BLaER1 (cell line): ENCODE results near the gene RIPPLY1.
A peak's percentile ranks its signal among the peaks of the same experiment; 100 is the strongest.
"Not testable (repeated sequence)": the region's sequence is repeated elsewhere in the genome, so short reads cannot be mapped to it uniquely, and the experiment has no call there.

ENCODE experiments used
- H3K27ac ChIP-seq: shearing (Covaris generic); formaldehyde crosslinking; 2 replicates; pipeline ENCODE4 v1.8.1; 2022
- H3K27me3 ChIP-seq: shearing (Covaris generic); formaldehyde crosslinking; 2 replicates; pipeline ENCODE4 v1.8.1; 2022
- H3K36me3 ChIP-seq: shearing (Covaris generic); formaldehyde crosslinking; 2 replicates; pipeline ENCODE4 v1.8.1; 2022
- H3K4me1 ChIP-seq: shearing (Covaris generic); formaldehyde crosslinking; 2 replicates; pipeline ENCODE4 v1.8.1; 2022
- H3K4me2 ChIP-seq: shearing (Covaris generic); formaldehyde crosslinking; 2 replicates; pipeline ENCODE4 v1.8.1; 2022
- H3K4me3 ChIP-seq: shearing (Covaris generic); formaldehyde crosslinking; 2 replicates; pipeline ENCODE4 v1.8.1; 2022
- H3K9ac ChIP-seq: shearing (Covaris generic); formaldehyde crosslinking; 2 replicates; pipeline ENCODE4 v1.8.1; 2022
- H3K9me3 ChIP-seq: shearing (Covaris generic); formaldehyde crosslinking; 2 replicates; pipeline ENCODE4 v1.8.1; 2022
- H4K20me1 ChIP-seq: shearing (Covaris generic); formaldehyde crosslinking; 2 replicates; pipeline ENCODE4 v1.8.1; 2022
- Cebpa-rat ChIP-seq: shearing (Covaris generic); IDR thresholded peaks from 2 replicates; pipeline ENCODE4 v1.8.1; 2022

The RIPPLY1 gene

DNA sequence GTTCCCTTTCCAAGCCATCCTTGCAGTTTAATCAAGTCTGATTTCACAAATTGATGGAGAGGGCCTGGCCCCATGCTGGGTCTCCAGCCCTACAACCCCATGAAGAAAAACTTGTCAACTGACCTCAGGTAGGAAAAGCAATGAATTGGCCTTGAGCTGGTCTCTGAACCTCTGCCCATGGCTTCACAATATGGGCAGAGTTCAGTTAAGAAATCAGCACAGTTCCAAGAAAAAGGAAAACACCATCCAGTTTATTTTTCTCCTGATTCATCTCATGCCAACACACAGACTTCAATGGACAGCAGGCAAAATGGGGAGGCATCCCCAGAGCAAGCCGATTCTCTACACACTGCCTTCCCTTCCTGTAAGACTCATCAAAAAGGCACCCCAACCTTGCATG is 3.3 kb downstream of the RIPPLY1 start:
- H3K4me3 ChIP-seq = no peak overlapping the region
- H3K9me3 ChIP-seq = no peaks in the 10 kb centered on the region
- TF ChIP-seq Cebpa-rat = no peak
- H3K27me3 ChIP-seq = peaks cover 93% of the 10 kb centered on the region
- H3K27ac ChIP-seq = no peak overlapping the region
- H4K20me1 ChIP-seq = peaks cover 20% of the 10 kb centered on the region; the same call in 1 of the 2 replicates
- H3K36me3 ChIP-seq = no peaks in the 10 kb centered on the region
- no peak overlapping the region for H3K4me2 ChIP-seq
- H3K9ac ChIP-seq = no peak overlapping the region
- H3K4me1 ChIP-seq = peaks cover 6% of the 10 kb centered on the region

DNA sequence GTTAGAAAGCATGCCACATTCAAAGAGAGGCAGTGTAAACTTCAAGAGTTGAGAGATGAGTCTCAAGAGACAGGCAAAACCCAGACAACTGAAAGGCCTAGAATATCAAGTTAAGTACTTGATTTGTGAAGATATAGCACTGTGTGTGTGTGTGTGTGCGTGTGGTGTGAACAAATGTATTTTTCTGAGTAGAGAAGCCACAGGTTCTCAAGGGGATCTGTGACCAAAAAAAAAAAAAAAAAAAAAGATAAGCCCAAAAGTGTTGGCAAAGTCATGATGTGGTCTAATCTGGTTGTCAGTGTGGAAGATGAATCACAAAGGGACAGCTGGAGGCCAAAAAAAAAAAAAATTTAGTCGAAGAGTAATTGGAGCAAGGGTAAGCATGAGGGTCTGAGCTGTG is 3.9 kb downstream of the RIPPLY1 start:
- no peak overlapping the region for H3K4me3 ChIP-seq
- no peak overlapping the region for H3K27ac ChIP-seq
- no peak for TF ChIP-seq Cebpa-rat
- H3K9me3 ChIP-seq = no peaks in the 10 kb centered on the region
- H3K27me3 ChIP-seq = peaks cover 93% of the 10 kb centered on the region
- no peak overlapping the region for H3K9ac ChIP-seq
- peaks cover 6% of the 10 kb centered on the region for H3K4me1 ChIP-seq
- no peak overlapping the region for H3K4me2 ChIP-seq
- no peaks in the 10 kb centered on the region for H3K36me3 ChIP-seq
- H4K20me1 ChIP-seq = peaks cover 20% of the 10 kb centered on the region; the same call in 1 of the 2 replicates

DNA sequence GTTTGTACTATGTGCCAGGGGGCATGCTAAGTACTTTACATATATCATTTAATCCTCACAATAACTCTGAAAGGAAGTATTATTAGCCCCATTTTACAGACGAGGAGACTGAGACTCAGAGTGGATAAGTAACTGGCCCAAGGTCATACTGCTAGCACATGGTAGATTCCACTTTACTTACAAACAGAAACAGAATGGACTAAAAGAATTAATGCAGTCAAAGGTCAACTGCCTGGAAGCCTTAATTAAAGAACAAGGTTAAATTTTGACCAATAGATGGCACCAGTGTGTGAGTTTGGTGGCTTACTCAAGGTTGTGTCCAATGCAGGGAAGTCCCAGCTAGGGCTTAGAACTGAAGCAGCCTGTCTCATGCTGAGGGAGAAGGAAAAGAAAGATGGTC is 4.7 kb downstream of the RIPPLY1 start:
- Histone ChIP-seq H3K27me3 (peaks cover 90% of the 10 kb centered on the region), H4K20me1 (peaks cover 13% of the 10 kb centered on the region; the same call in 1 of the 2 replicates), H3K4me1 (peaks cover 1% of the 10 kb centered on the region), H3K9ac (no peak overlapping the region), H3K27ac (no peak overlapping the region), H3K4me2 (no peak overlapping the region), H3K4me3 (no peak overlapping the region), H3K9me3 (no peaks in the 10 kb centered on the region), H3K36me3 (no peaks in the 10 kb centered on the region)
- no peak for TF ChIP-seq Cebpa-rat

DNA sequence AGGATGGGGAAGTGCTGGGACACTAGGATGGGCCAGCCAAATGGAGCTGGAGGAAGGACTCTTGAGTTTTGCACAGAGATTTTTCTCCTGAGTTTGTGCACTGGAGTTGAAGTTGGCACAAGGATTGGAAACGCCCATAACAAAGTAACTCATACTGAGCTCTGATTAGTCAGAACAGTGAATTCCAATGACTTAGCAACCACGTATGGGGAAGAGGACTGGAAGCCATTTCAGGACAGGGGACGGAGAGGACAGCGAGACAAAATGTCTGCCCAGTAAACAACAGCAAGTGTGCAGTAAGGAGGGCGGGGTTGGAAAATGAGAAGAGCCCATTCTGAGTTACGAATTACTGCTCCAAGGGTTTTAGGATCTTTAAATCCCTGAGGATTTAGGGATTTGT is 5.9 kb downstream of the RIPPLY1 start:
- Histone ChIP-seq H3K4me2 (no peak overlapping the region), H3K27ac (no peak overlapping the region), H3K36me3 (no peaks in the 10 kb centered on the region), H3K27me3 (peaks cover 90% of the 10 kb centered on the region), H3K9ac (no peak overlapping the region), H3K4me3 (no peak overlapping the region), H3K9me3 (no peaks in the 10 kb centered on the region), H4K20me1 (peaks cover 3% of the 10 kb centered on the region; the same call in 1 of the 2 replicates), H3K4me1 (no peaks in the 10 kb centered on the region)
- no peak for TF ChIP-seq Cebpa-rat

DNA sequence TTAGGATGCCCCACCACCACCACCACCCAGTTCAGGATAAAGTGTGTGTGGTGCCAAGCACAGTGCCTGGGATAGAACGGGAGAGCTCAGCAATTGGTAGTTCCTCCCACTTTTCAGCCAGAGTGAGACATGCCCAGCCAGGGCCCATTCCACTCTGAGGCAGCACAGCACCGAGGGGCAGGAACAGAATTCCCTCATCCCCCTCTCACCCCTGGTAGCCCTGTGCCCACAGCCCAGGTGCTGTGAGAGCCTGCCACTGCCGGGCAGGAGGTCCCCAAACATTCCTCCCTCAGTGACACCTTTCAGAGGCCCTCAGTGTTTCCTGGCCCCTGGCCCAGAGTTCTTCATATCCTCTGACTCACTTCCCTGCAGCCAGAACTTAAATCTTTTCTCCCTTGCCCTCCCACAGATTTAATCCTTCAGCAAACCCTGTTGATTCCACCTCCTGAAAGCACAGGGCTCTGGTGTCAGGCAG is 8.1 kb downstream of the RIPPLY1 start:
- no peak for TF ChIP-seq Cebpa-rat
- Histone ChIP-seq H3K27ac (no peak overlapping the region), H3K4me1 (no peaks in the 10 kb centered on the region), H3K4me2 (no peak overlapping the region), H3K9ac (no peak overlapping the region), H3K36me3 (no peaks in the 10 kb centered on the region), H3K9me3 (no peaks in the 10 kb centered on the region), H3K27me3 (peaks cover 90% of the 10 kb centered on the region), H3K4me3 (no peak overlapping the region), H4K20me1 (no peaks in the 10 kb centered on the region)

DNA sequence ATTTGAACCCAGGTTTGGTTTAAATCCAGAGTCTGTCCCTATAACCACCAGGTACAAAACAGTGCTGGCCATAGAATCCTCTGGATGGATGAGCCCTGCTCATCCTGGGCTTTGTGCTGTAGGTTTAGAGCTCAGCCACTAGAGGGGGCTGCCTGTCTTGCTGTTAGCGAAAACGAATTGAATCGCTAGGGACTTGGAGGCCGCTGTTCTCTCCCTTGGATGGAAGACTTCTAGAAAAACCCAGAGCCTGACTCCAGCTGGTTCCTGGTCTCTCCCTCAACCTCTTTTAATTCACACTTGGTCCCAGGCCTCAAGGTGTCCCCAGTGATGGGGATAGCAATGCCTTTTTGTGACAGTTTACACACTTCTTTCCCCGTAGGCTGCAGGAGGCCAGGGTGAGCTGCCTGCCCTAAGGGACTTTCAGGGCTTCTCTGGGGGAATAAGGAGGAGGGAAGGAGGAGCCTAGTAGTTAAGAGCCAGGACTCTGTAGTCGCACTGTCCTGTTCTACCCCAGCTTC is 8.7 kb downstream of the RIPPLY1 start:
- Histone ChIP-seq H3K4me1 (no peaks in the 10 kb centered on the region), H3K4me3 (no peak overlapping the region), H3K36me3 (no peaks in the 10 kb centered on the region), H3K4me2 (no peak overlapping the region), H3K27me3 (peaks cover 90% of the 10 kb centered on the region), H4K20me1 (no peaks in the 10 kb centered on the region), H3K27ac (no peak overlapping the region), H3K9ac (no peak overlapping the region), H3K9me3 (no peaks in the 10 kb centered on the region)
- no peak for TF ChIP-seq Cebpa-rat

DNA sequence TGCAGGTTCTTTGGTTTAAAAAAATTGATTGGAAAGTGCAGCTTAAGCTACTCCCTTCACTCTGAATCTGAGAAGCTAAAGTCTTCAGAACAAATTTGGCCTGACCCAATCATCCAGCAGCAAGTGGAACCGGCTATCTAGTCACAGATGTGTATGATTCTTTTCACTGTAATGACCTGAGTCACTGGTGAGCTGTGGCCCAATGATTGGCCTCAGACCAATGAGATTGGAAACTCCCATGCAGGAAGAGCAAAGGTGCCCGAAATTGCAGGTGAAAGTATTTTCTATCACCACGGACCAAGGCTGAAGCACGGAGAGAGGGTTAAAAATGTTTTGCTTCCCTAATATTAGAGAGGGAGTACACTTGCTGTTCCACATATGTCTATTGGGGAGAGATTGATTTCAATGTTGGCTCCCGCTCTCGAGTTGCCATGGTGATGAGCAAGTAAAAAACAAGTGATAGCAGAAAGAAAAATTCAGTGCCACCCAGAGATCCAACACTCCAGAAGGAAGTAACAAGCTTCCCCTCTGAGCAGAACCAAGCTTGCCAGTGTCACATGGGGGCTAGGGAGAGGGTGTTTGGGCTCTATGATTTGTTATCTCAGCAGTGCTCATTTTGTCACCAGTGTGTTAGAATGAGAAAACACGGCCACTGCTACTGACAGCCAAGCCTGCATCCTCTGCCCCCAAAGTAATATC is 11.2 kb downstream of the RIPPLY1 start:
- Histone ChIP-seq H3K4me3 (no peak overlapping the region), H3K9ac (no peak overlapping the region), H3K27ac (no peak overlapping the region), H3K27me3 (peaks cover 90% of the 10 kb centered on the region), H3K9me3 (no peaks in the 10 kb centered on the region), H4K20me1 (no peaks in the 10 kb centered on the region), H3K4me2 (no peak overlapping the region), H3K4me1 (no peaks in the 10 kb centered on the region), H3K36me3 (no peaks in the 10 kb centered on the region)
- TF ChIP-seq Cebpa-rat = no peak

DNA sequence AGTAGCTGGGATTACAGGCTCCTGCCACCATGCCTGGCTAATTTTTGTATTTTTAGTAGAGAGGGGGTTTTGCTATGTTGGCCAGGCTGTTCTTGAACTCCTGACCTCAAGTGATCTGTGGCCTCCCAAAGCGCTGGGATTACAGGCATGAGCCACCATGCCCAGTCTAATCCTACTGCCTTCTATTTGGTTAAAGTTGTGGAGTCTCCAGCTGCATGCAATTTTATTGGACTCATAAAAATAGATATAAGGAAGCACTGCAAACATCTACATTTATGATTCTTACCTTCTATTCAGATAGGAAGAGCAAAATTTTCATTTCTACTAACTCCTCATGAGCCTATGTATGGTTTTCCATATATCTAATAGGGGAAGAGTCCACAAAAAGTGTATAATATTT is 13.7 kb downstream of the RIPPLY1 start:
- H3K27me3 ChIP-seq = peaks cover 76% of the 10 kb centered on the region
- H3K4me1 ChIP-seq = no peaks in the 10 kb centered on the region
- no peak overlapping the region for H3K9ac ChIP-seq
- no peaks in the 10 kb centered on the region for H4K20me1 ChIP-seq
- no peaks in the 10 kb centered on the region for H3K36me3 ChIP-seq
- no peak overlapping the region for H3K4me3 ChIP-seq
- no peak overlapping the region for H3K4me2 ChIP-seq
- TF ChIP-seq Cebpa-rat = no peak
- H3K9me3 ChIP-seq = no peaks in the 10 kb centered on the region
- no peak overlapping the region for H3K27ac ChIP-seq

DNA sequence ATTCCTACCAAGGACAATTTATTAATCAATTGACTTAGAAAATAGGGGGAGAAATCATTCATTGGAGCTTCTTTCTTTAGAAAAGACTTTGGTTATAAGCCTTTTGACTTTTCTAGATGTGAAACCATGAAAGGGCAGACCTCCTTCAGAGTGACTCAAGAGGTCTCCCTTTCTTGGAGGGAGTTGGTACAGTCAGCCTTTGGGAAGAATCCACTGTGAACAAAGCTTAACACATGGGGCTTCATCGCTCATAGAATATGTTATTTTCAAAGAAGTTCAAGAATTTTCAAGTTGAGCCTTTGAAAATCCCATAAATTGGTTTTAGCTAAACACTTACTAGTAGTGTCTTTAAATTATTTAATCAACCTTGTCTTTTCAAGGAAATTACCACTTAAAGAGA is 28.0 kb downstream of the RIPPLY1 start:
- Histone ChIP-seq H3K36me3 (no peaks in the 10 kb centered on the region), H3K4me1 (no peaks in the 10 kb centered on the region), H3K27ac (no peak overlapping the region), H3K4me2 (no peak overlapping the region), H3K4me3 (no peak overlapping the region), H3K9ac (no peak overlapping the region), H4K20me1 (no peaks in the 10 kb centered on the region), H3K9me3 (no peaks in the 10 kb centered on the region), H3K27me3 (peaks cover 78% of the 10 kb centered on the region)
- no peak for TF ChIP-seq Cebpa-rat

DNA sequence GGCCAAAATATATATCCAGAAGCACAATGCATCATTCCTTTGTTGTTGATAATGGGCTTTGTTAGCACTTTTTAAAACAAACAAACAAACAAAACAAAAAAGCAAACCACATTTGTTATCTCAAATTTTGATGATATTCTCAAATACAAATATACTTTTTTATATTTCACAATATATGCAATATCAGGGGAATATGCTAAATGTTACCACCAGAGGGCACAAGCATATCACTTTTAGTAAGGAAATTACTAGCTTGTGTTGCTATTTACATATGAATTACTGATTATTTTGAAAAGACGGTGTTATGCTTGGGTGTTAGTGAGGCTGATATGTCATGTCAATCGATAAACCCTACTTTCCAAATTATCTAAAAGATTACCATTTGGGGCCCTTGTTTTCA is 29.1 kb downstream of the RIPPLY1 start:
- H4K20me1 ChIP-seq = no peaks in the 10 kb centered on the region
- peaks cover 74% of the 10 kb centered on the region for H3K27me3 ChIP-seq
- H3K4me2 ChIP-seq = no peak overlapping the region
- no peaks in the 10 kb centered on the region for H3K9me3 ChIP-seq
- no peak overlapping the region for H3K27ac ChIP-seq
- no peak overlapping the region for H3K4me3 ChIP-seq
- no peaks in the 10 kb centered on the region for H3K36me3 ChIP-seq
- no peaks in the 10 kb centered on the region for H3K4me1 ChIP-seq
- H3K9ac ChIP-seq = no peak overlapping the region
- TF ChIP-seq Cebpa-rat = peak; percentile 11; the same call in 1 of the 2 replicates

DNA sequence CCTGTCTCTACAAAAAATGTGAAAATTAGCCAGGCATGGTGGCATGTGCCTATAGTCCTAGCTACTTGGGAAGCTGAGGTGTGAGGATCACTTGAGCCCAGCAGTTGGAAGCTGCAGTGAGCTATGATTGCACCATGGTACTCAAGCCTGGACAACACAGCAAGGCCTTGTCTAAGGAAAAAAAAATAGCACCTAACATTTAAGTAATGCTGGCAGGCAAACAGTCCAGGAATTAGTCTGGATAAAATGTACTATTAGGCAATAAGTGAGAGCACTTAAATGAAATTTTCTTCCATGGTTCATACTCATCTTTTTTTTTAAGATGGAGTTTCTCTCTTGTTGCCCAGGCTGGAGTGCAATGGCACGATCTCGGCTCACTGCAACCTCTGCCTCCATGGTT is 30.3 kb downstream of the RIPPLY1 start:
- not testable (repeated sequence) for H3K27ac ChIP-seq
- peaks cover 72% of the 10 kb centered on the region for H3K27me3 ChIP-seq

More for the DNA sequence above, 30.3 kb downstream of the RIPPLY1 start:
- not testable (repeated sequence) for H3K9me3 ChIP-seq, H4K20me1 ChIP-seq, H3K9ac ChIP-seq, H3K36me3 ChIP-seq, H3K4me3 ChIP-seq, H3K4me1 ChIP-seq, H3K4me2 ChIP-seq
